Measurements from ENCODE around the gene JARID2. TPM values are rescaled to one million over a fixed set of nuclear protein-coding genes. Genes with fewer than 3 reads are reported as not detected.
A peak's percentile ranks its signal among the peaks of the same experiment; 100 is the strongest.

JARID2 gene
- total RNA-seq, 1 donor from 2014 or later, result 48.7 TPM

GRCh38 chr6:15442467-15442866 lies 196.6 kb downstream of the JARID2 start:
- H3K4me3 Mint-ChIP-seq, result no peak overlapping the region
- no peaks in the 10 kb centered on the region for H3K27me3 Mint-ChIP-seq
- no peak overlapping the region for H3K27ac Mint-ChIP-seq
- peaks cover 7% of the 10 kb centered on the region for H3K36me3 Mint-ChIP-seq (ENCODE audit: low read depth)
- no peak for DNase-seq
- intact Hi-C loops (cut with micrococcal nuclease), result no loop called here
- H3K9me3 Mint-ChIP-seq, result no peaks in the 10 kb centered on the region
- H3K4me1 Mint-ChIP-seq, result peaks cover 67% of the 10 kb centered on the region

GRCh38 chr6:15443119-15443830 lies 197.4 kb downstream of the JARID2 start:
- Mint-ChIP-seq H3K4me1 (peaks cover 66% of the 10 kb centered on the region), H3K36me3 (ENCODE audit: low read depth) (peaks cover 4% of the 10 kb centered on the region), H3K9me3 (no peaks in the 10 kb centered on the region), H3K27me3 (no peaks in the 10 kb centered on the region), H3K4me3 (no peak overlapping the region), H3K27ac (no peak overlapping the region)
- no peak for DNase-seq
- intact Hi-C loops (cut with micrococcal nuclease), result no loop called here

- Mint-ChIP-seq H3K4me1 (peaks cover 59% of the 10 kb centered on the region), H3K27ac (no peak overlapping the region), H3K9me3 (no peaks in the 10 kb centered on the region), H3K27me3 (no peaks in the 10 kb centered on the region), H3K4me3 (no peak overlapping the region), H3K36me3 (ENCODE audit: low read depth) (peaks cover 2% of the 10 kb centered on the region)
- DNase-seq, result no peak
- intact Hi-C loops (cut with micrococcal nuclease), result no loop called here
Observed at GRCh38 chr6:15444081-15444731, 198.3 kb downstream of the JARID2 start.

GRCh38 chr6:15444881-15445280 lies 199.0 kb downstream of the JARID2 start:
- H3K36me3 Mint-ChIP-seq (ENCODE audit: low read depth), result peaks cover 4% of the 10 kb centered on the region
- no peaks in the 10 kb centered on the region for H3K27me3 Mint-ChIP-seq
- H3K27ac Mint-ChIP-seq, result no peak overlapping the region
- no peak for DNase-seq
- H3K9me3 Mint-ChIP-seq, result no peaks in the 10 kb centered on the region
- H3K4me3 Mint-ChIP-seq, result no peak overlapping the region
- intact Hi-C loops (cut with micrococcal nuclease), result no loop called here
- peaks cover 55% of the 10 kb centered on the region for H3K4me1 Mint-ChIP-seq

- Mint-ChIP-seq H3K9me3 (no peaks in the 10 kb centered on the region), H3K4me1 (peaks cover 58% of the 10 kb centered on the region), H3K4me3 (no peak overlapping the region), H3K36me3 (ENCODE audit: low read depth) (peaks cover 18% of the 10 kb centered on the region), H3K27ac (no peak overlapping the region), H3K27me3 (no peaks in the 10 kb centered on the region)
- intact Hi-C loops (cut with micrococcal nuclease), result no loop called here
- DNase-seq, result no peak
Observed at GRCh38 chr6:15447546-15448267, 201.8 kb downstream of the JARID2 start.

GRCh38 chr6:15449011-15449410 lies 203.1 kb downstream of the JARID2 start:
- peaks cover 30% of the 10 kb centered on the region for H3K36me3 Mint-ChIP-seq (ENCODE audit: low read depth)
- no peak for DNase-seq
- no peaks in the 10 kb centered on the region for H3K27me3 Mint-ChIP-seq
- H3K9me3 Mint-ChIP-seq, result no peaks in the 10 kb centered on the region
- H3K4me3 Mint-ChIP-seq, result no peak overlapping the region
- no peak overlapping the region for H3K27ac Mint-ChIP-seq
- peaks cover 57% of the 10 kb centered on the region for H3K4me1 Mint-ChIP-seq
- intact Hi-C loops (cut with micrococcal nuclease), result no loop called here

- DNase-seq, result no peak
- peak overlapping the region; percentile 26 for H3K27ac Mint-ChIP-seq
- no peak overlapping the region for H3K4me3 Mint-ChIP-seq
- intact Hi-C loops (cut with micrococcal nuclease), result no loop called here
- H3K27me3 Mint-ChIP-seq, result no peaks in the 10 kb centered on the region
- peaks cover 48% of the 10 kb centered on the region for H3K4me1 Mint-ChIP-seq
- no peaks in the 10 kb centered on the region for H3K9me3 Mint-ChIP-seq
- peaks cover 45% of the 10 kb centered on the region for H3K36me3 Mint-ChIP-seq (ENCODE audit: low read depth)
Observed at GRCh38 chr6:15451738-15452137, 205.9 kb downstream of the JARID2 start.

GRCh38 chr6:15452182-15452941 lies 206.5 kb downstream of the JARID2 start:
- Mint-ChIP-seq H3K9me3 (no peaks in the 10 kb centered on the region), H3K4me3 (no peak overlapping the region), H3K36me3 (ENCODE audit: low read depth) (peaks cover 45% of the 10 kb centered on the region), H3K27ac (peak overlapping the region; percentile 35), H3K27me3 (no peaks in the 10 kb centered on the region), H3K4me1 (peaks cover 42% of the 10 kb centered on the region)
- DNase-seq, result no peak
- intact Hi-C loops (cut with micrococcal nuclease), result no loop called here

- Mint-ChIP-seq H3K36me3 (ENCODE audit: low read depth) (peaks cover 45% of the 10 kb centered on the region), H3K9me3 (no peaks in the 10 kb centered on the region), H3K27me3 (no peaks in the 10 kb centered on the region), H3K27ac (no peak overlapping the region), H3K4me3 (no peak overlapping the region), H3K4me1 (peaks cover 35% of the 10 kb centered on the region)
- no peak for DNase-seq
- intact Hi-C loops (cut with micrococcal nuclease), result no loop called here
Observed at GRCh38 chr6:15453186-15453585, 207.3 kb downstream of the JARID2 start.

GRCh38 chr6:15453622-15454021 lies 207.8 kb downstream of the JARID2 start:
- H3K4me1 Mint-ChIP-seq, result peaks cover 35% of the 10 kb centered on the region
- H3K9me3 Mint-ChIP-seq, result no peaks in the 10 kb centered on the region
- H3K36me3 Mint-ChIP-seq (ENCODE audit: low read depth), result peaks cover 48% of the 10 kb centered on the region
- H3K27ac Mint-ChIP-seq, result peak overlapping the region; percentile 43
- DNase-seq, result no peak
- no peak overlapping the region for H3K4me3 Mint-ChIP-seq
- H3K27me3 Mint-ChIP-seq, result no peaks in the 10 kb centered on the region
- intact Hi-C loops (cut with micrococcal nuclease), result no loop called here

GRCh38 chr6:15456422-15456821 lies 210.6 kb downstream of the JARID2 start:
- H3K27ac Mint-ChIP-seq, result no peak overlapping the region
- H3K36me3 Mint-ChIP-seq (ENCODE audit: low read depth), result peaks cover 53% of the 10 kb centered on the region
- H3K4me1 Mint-ChIP-seq, result peaks cover 31% of the 10 kb centered on the region
- H3K4me3 Mint-ChIP-seq, result no peak overlapping the region
- no peak for DNase-seq
- H3K9me3 Mint-ChIP-seq, result no peaks in the 10 kb centered on the region
- H3K27me3 Mint-ChIP-seq, result no peaks in the 10 kb centered on the region
- intact Hi-C loops (cut with micrococcal nuclease), result no loop called here

- Mint-ChIP-seq H3K36me3 (ENCODE audit: low read depth) (peaks cover 48% of the 10 kb centered on the region), H3K9me3 (no peaks in the 10 kb centered on the region), H3K27me3 (no peaks in the 10 kb centered on the region), H3K27ac (no peak overlapping the region), H3K4me3 (no peak overlapping the region), H3K4me1 (peaks cover 27% of the 10 kb centered on the region)
- intact Hi-C loops (cut with micrococcal nuclease), result no loop called here
- DNase-seq, result no peak
Observed at GRCh38 chr6:15457121-15457650, 211.3 kb downstream of the JARID2 start.

- Mint-ChIP-seq H3K36me3 (ENCODE audit: low read depth) (peaks cover 41% of the 10 kb centered on the region), H3K27me3 (no peaks in the 10 kb centered on the region), H3K4me3 (no peak overlapping the region), H3K4me1 (peaks cover 22% of the 10 kb centered on the region), H3K9me3 (no peaks in the 10 kb centered on the region), H3K27ac (no peak overlapping the region)
- DNase-seq, result no peak
- intact Hi-C loops (cut with micrococcal nuclease), result no loop called here
Observed at GRCh38 chr6:15458021-15458459, 212.2 kb downstream of the JARID2 start.

All from activated CD4-positive, alpha-beta T cell treated with anti-CD3 and anti-CD28 coated beads, Interleukin-2, amount 10 ng/mL, durations not matched to agents 24 days and 14 days (primary cell).